H9 (cell line): ENCODE data around the gene IFI27L1. TPM values are rescaled to one million over a fixed set of nuclear protein-coding genes. Genes with fewer than 3 reads are reported as not detected.

ENCODE experiments used
- DNase-seq: peaks from one replicate; pipeline ENCODE4 v3.0.0-alpha.2; 2017
- H2AFZ ChIP-seq: one replicate; pipeline ENCODE4 v1.6.1; 2013; ENCODE audit warnings: mild to moderate bottlenecking, low read length, control low read depth, moderate library complexity
- H2AK5ac ChIP-seq: 2 replicates; pipeline ENCODE4 v1.6.1; 2013; ENCODE audit warnings: low read length, control low read depth, mixed read lengths; ENCODE audit not compliant: insufficient read length
- H2BK120ac ChIP-seq: one replicate; pipeline ENCODE4 v1.6.1; 2013; ENCODE audit warnings: low read depth, mild to moderate bottlenecking, low read length, control low read depth, inconsistent platforms; ENCODE audit not compliant: poor library complexity, severe bottlenecking
- H2BK12ac ChIP-seq: 2 replicates; pipeline ENCODE4 v1.6.1; 2013; ENCODE audit warnings: low read length, control low read depth, mixed read lengths, low read depth; ENCODE audit not compliant: insufficient read length
- H2BK15ac ChIP-seq: 2 replicates; pipeline ENCODE4 v1.6.1; 2013; ENCODE audit warnings: low read depth, low read length, control low read depth
- H2BK20ac ChIP-seq: one replicate; pipeline ENCODE4 v1.6.1; 2013; ENCODE audit warnings: low read depth, mild to moderate bottlenecking, low read length, control low read depth, inconsistent platforms; ENCODE audit not compliant: poor library complexity, severe bottlenecking
- H2BK5ac ChIP-seq: 2 replicates; pipeline ENCODE4 v1.6.1; 2013; ENCODE audit warnings: low read length, control low read depth, mixed read lengths; ENCODE audit not compliant: insufficient read length
- H3K14ac ChIP-seq: 2 replicates; pipeline ENCODE4 v1.6.1; 2013; ENCODE audit warnings: low read length, control low read depth; ENCODE audit not compliant: insufficient read depth
- H3K18ac ChIP-seq: 2 replicates; pipeline ENCODE4 v1.6.1; 2013; ENCODE audit warnings: low read depth, mild to moderate bottlenecking, mixed read lengths, low read length, control low read depth; ENCODE audit not compliant: insufficient read length
- H3K23ac ChIP-seq: 2 replicates; pipeline ENCODE4 v1.6.1; 2013; ENCODE audit warnings: low read length, control low read depth, mixed read lengths, low read depth; ENCODE audit not compliant: insufficient read length
- H3K23me2 ChIP-seq: 2 replicates; pipeline ENCODE4 v1.6.1; 2013; ENCODE audit warnings: low read depth, mild to moderate bottlenecking, mixed read lengths, low read length, control low read depth; ENCODE audit not compliant: insufficient read length, poor library complexity, severe bottlenecking
- H3K27ac ChIP-seq: 2 replicates; pipeline ENCODE4 v1.5.1; 2013; ENCODE audit warnings: low read length, control low read depth, mixed read lengths, low read depth; ENCODE audit not compliant: insufficient read length
- H3K27me3 ChIP-seq: 2 replicates; pipeline ENCODE4 v1.6.1; 2013; ENCODE audit warnings: low read length, control low read depth, inconsistent platforms; ENCODE audit not compliant: insufficient read depth
- H3K4ac ChIP-seq: 2 replicates; pipeline ENCODE4 v1.6.1; 2013; ENCODE audit warnings: low read depth, mild to moderate bottlenecking, control low read depth, inconsistent platforms, low read length, moderate library complexity
- H3K4me1 ChIP-seq: 2 replicates; pipeline ENCODE4 v1.6.1; 2013; ENCODE audit warnings: low read length, control low read depth, inconsistent platforms; ENCODE audit not compliant: insufficient read depth
- H3K4me2 ChIP-seq: 2 replicates; pipeline ENCODE4 v1.6.1; 2013; ENCODE audit warnings: low read length, control low read depth, mixed read lengths; ENCODE audit not compliant: insufficient read length, insufficient read depth
- H3K56ac ChIP-seq: 2 replicates; pipeline ENCODE4 v1.6.1; 2013; ENCODE audit warnings: low read depth, mild to moderate bottlenecking, mixed read lengths, low read length, control low read depth; ENCODE audit not compliant: insufficient read length
- H3K79me1 ChIP-seq: 2 replicates; pipeline ENCODE4 v1.6.1; 2013; ENCODE audit warnings: low read depth, mild to moderate bottlenecking, moderate library complexity, low read length, control low read depth, inconsistent platforms; ENCODE audit not compliant: insufficient read depth, poor library complexity, severe bottlenecking
- H3K79me2 ChIP-seq: 2 replicates; pipeline ENCODE4 v1.6.1; 2013; ENCODE audit warnings: low read length, control low read depth, inconsistent platforms; ENCODE audit not compliant: insufficient read depth
- H3K9ac ChIP-seq: 2 replicates; pipeline ENCODE4 v1.6.1; 2013; ENCODE audit warnings: low read length, control low read depth, mixed read lengths; ENCODE audit not compliant: insufficient read length; ENCODE audit errors: extremely low read depth
- H3K9me3 ChIP-seq: one replicate; pipeline ENCODE4 v1.6.1; 2013; ENCODE audit warnings: low read depth, low read length, inconsistent platforms; ENCODE audit not compliant: control insufficient read depth
- H3T11ph ChIP-seq: one replicate; pipeline ENCODE4 v1.6.1; 2013; ENCODE audit warnings: mild to moderate bottlenecking, low read length, control low read depth, inconsistent platforms
- H4K20me1 ChIP-seq: one replicate; pipeline ENCODE4 v1.6.1; 2013; ENCODE audit not compliant: control insufficient read depth, insufficient read length, insufficient read depth
- H4K5ac ChIP-seq: 2 replicates; pipeline ENCODE4 v1.6.1; 2013; ENCODE audit warnings: low read depth, mild to moderate bottlenecking, mixed read lengths, low read length, control low read depth; ENCODE audit not compliant: insufficient read length
- H4K8ac ChIP-seq: replicated peaks from 2 replicates; pipeline ENCODE4 v1.6.1; 2013; ENCODE audit warnings: low read length, control low read depth, mixed read lengths, low read depth; ENCODE audit not compliant: insufficient read length
- H4K91ac ChIP-seq: 2 replicates; pipeline ENCODE4 v1.6.1; 2013; ENCODE audit warnings: low read depth, mild to moderate bottlenecking, moderate library complexity, mixed read lengths, low read length, control low read depth; ENCODE audit not compliant: insufficient read length
- H3K27ac Mint-ChIP-seq, 3 experiments: 2 replicates in 2 of 3; 3 replicates in 1 of 3; pipeline ENCODE4 v1.8.0; 2020 to 2021; ENCODE audit warnings: mixed read lengths in 3 of 3, mild to moderate bottlenecking in 1 of 3, moderate library complexity in 1 of 3
- H3K27me3 Mint-ChIP-seq: 2 replicates; pipeline ENCODE4 v1.8.0; 2021; ENCODE audit warnings: low read depth, mild to moderate bottlenecking, moderate library complexity, mixed read lengths
- H3K36me3 Mint-ChIP-seq, 3 experiments: 2 replicates in 2 of 3; 3 replicates in 1 of 3; pipeline ENCODE4 v1.8.0; 2020 to 2021; ENCODE audit warnings: low read depth in 3 of 3, mixed read lengths in 3 of 3; ENCODE audit not compliant: insufficient read depth in 1 of 3
- H3K4me1 Mint-ChIP-seq, 2 experiments: 2 replicates each; pipeline ENCODE4 v1.8.0; 2020; ENCODE audit warnings: mixed read lengths in 2 of 2
- H3K4me3 Mint-ChIP-seq, 2 experiments: 2 replicates in 1 of 2; 3 replicates in 1 of 2; pipeline ENCODE4 v1.8.0; 2020 to 2021; ENCODE audit warnings: mild to moderate bottlenecking in 2 of 2, mixed read lengths in 2 of 2, moderate library complexity in 1 of 2
- H3K9me3 Mint-ChIP-seq, 2 experiments: 2 replicates in 1 of 2; 3 replicates in 1 of 2; pipeline ENCODE4 v1.8.0; 2020; ENCODE audit warnings: mild to moderate bottlenecking in 2 of 2, mixed read lengths in 2 of 2, moderate library complexity in 1 of 2
- WGBS: extraction: QIAGEN DNeasy Blood & Tissue Kit; methylation state at CpG from one replicate; pipeline ENCODE4 v1.1.7; 2013; ENCODE audit warnings: missing lambda C conversion rate, low lambda C conversion rate, mixed read lengths; ENCODE audit not compliant: insufficient read length; ENCODE audit errors: extremely low coverage; 5-methylcytosine and 5-hydroxymethylcytosine counted together
- total RNA-seq: library from RNA; stranded (reverse); gene quantifications from 2 replicates; pipeline ENCODE4 v1.2.1, GENCODE V29; 2021
- TF ChIP-seq, protein P1 (sequence below): fragments of 200-600 bp; sonication (generic); conservative IDR thresholded peaks from 3 replicates; pipeline ENCODE4 v1.8.0; 2021; ENCODE audit warnings: antibody characterized with exemption, mild to moderate bottlenecking

IFI27L1 gene
- total RNA-seq, 1 experiment from 2014 or later, result 27.4 TPM

DNA sequence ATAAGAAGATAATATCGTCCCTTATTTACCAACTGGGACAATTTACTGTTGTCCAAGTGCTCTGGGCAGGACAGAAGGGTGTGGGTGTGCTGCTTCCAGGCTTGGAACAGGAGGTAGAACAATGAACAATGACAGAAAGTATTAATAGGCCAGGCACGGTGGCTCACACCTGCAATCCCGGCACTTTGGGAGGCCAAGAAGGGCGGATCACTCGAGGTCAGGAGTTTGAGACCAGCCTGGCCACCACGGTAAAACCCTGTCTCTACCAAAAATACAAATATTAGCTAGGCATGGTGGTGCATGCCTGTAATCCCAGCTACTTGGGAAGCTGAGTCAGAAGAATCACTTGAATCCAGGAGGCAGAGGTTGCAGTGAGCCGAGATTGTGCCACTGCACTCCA is 32.0 kb downstream of the IFI27L1 start:
- no peak overlapping the region for H3K4me2 ChIP-seq
- no CpG with 5 or more reads among the region's 7 CpGs for WGBS
- no peaks in the 10 kb centered on the region for H3K79me1 ChIP-seq
- H2AK5ac ChIP-seq, result no peak overlapping the region
- no peak for DNase-seq
- H3K9me3 ChIP-seq, result no peaks in the 10 kb centered on the region
- H4K8ac ChIP-seq, result no peak overlapping the region
- no peaks in the 10 kb centered on the region for H3K79me2 ChIP-seq
- H3K4ac ChIP-seq, result no peak overlapping the region
- no peak overlapping the region for H3T11ph ChIP-seq
- H3K9ac ChIP-seq, result no peak overlapping the region
- H3K36me3 Mint-ChIP-seq, result no peaks in the 10 kb centered on the region; a peak in 1 of 7 replicates
- H2BK120ac ChIP-seq, result no peak overlapping the region
- no peak overlapping the region for H3K14ac ChIP-seq
- no peak overlapping the region for H2BK20ac ChIP-seq
- H3K4me3 Mint-ChIP-seq, result no peak overlapping the region
- H3K27ac ChIP-seq, result no peak overlapping the region
- H3K56ac ChIP-seq, result no peak overlapping the region
- H3K27me3 ChIP-seq, result no peaks in the 10 kb centered on the region
- H2BK15ac ChIP-seq, result no peak overlapping the region
- no peak overlapping the region for H2AFZ ChIP-seq
- no peak overlapping the region for H3K18ac ChIP-seq
- H4K91ac ChIP-seq, result no peak overlapping the region
- H3K4me1 Mint-ChIP-seq, result peaks cover 16 to 20% of the 10 kb centered on the region in 2 experiments
- no peak overlapping the region for H4K5ac ChIP-seq
- no peak overlapping the region for H2BK5ac ChIP-seq
- H3K27me3 Mint-ChIP-seq, result peaks cover 6% of the 10 kb centered on the region
- no peaks in the 10 kb centered on the region for H3K23me2 ChIP-seq
- no peak overlapping the region for H3K27ac Mint-ChIP-seq
- H3K9me3 Mint-ChIP-seq, result no peaks in the 10 kb centered on the region
- TF ChIP-seq, protein P1, sequence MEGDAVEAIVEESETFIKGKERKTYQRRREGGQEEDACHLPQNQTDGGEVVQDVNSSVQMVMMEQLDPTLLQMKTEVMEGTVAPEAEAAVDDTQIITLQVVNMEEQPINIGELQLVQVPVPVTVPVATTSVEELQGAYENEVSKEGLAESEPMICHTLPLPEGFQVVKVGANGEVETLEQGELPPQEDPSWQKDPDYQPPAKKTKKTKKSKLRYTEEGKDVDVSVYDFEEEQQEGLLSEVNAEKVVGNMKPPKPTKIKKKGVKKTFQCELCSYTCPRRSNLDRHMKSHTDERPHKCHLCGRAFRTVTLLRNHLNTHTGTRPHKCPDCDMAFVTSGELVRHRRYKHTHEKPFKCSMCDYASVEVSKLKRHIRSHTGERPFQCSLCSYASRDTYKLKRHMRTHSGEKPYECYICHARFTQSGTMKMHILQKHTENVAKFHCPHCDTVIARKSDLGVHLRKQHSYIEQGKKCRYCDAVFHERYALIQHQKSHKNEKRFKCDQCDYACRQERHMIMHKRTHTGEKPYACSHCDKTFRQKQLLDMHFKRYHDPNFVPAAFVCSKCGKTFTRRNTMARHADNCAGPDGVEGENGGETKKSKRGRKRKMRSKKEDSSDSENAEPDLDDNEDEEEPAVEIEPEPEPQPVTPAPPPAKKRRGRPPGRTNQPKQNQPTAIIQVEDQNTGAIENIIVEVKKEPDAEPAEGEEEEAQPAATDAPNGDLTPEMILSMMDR, result no peak
- no peaks in the 10 kb centered on the region for H3K4me1 ChIP-seq
- no peak overlapping the region for H2BK12ac ChIP-seq
- H3K23ac ChIP-seq, result no peak overlapping the region
- no peaks in the 10 kb centered on the region for H4K20me1 ChIP-seq
